ENCODE measurements around the gene OR2M2. TPM values are rescaled to one million over a fixed set of nuclear protein-coding genes. Genes with fewer than 3 reads are reported as not detected.

OR2M2 gene
- total RNA-seq, 6 experiments from 2014 or later: not detected

GRCh38 chr1:248164031-248164430, 10.6 kb upstream of the OR2M2 start:
- DNase-seq (no peak), ATAC-seq (no peak)
- Histone ChIP-seq H3K36me3 (no peaks in the 10 kb centered on the region), H3K9me3 (no peaks in the 10 kb centered on the region), H3K4me3 (no peak overlapping the region), H3K27me3 (no peaks in the 10 kb centered on the region), H3K27ac (no peak overlapping the region), H3K4me1 (no peaks in the 10 kb centered on the region)
- 55% methylated on average over 3 of the region's 12 CpGs for WGBS (ENCODE audit: insufficient coverage, low coverage, low lambda C conversion rate, missing lambda C conversion rate)
- intact Hi-C loops (cut with DNase I): no loop called here
- no peak for TF ChIP-seq POLR2A (IDR thresholded peaks at IDR 0.05)
- TF ChIP-seq, protein P1, sequence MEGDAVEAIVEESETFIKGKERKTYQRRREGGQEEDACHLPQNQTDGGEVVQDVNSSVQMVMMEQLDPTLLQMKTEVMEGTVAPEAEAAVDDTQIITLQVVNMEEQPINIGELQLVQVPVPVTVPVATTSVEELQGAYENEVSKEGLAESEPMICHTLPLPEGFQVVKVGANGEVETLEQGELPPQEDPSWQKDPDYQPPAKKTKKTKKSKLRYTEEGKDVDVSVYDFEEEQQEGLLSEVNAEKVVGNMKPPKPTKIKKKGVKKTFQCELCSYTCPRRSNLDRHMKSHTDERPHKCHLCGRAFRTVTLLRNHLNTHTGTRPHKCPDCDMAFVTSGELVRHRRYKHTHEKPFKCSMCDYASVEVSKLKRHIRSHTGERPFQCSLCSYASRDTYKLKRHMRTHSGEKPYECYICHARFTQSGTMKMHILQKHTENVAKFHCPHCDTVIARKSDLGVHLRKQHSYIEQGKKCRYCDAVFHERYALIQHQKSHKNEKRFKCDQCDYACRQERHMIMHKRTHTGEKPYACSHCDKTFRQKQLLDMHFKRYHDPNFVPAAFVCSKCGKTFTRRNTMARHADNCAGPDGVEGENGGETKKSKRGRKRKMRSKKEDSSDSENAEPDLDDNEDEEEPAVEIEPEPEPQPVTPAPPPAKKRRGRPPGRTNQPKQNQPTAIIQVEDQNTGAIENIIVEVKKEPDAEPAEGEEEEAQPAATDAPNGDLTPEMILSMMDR (IDR thresholded peaks at IDR 0.05): no peak

GRCh38 chr1:248165186-248165585, 9.4 kb upstream of the OR2M2 start:
- H3K27me3 ChIP-seq: no peaks in the 10 kb centered on the region
- no peak overlapping the region for H3K4me3 ChIP-seq
- WGBS (ENCODE audit: insufficient coverage, low coverage, low lambda C conversion rate, missing lambda C conversion rate): 20% methylated on average over 1 of the region's 14 CpGs
- TF ChIP-seq, protein P1 (IDR thresholded peaks at IDR 0.05): no peak
- TF ChIP-seq POLR2A (IDR thresholded peaks at IDR 0.05): no peak
- no peak overlapping the region for H3K27ac ChIP-seq
- ATAC-seq: no peak
- no peaks in the 10 kb centered on the region for H3K4me1 ChIP-seq
- DNase-seq: no peak
- no peaks in the 10 kb centered on the region for H3K9me3 ChIP-seq
- no peaks in the 10 kb centered on the region for H3K36me3 ChIP-seq
- intact Hi-C loops (cut with DNase I): no loop called here

- Histone ChIP-seq H3K27ac (no peak overlapping the region), H3K27me3 (no peaks in the 10 kb centered on the region), H3K4me1 (no peaks in the 10 kb centered on the region), H3K36me3 (no peaks in the 10 kb centered on the region), H3K4me3 (no peak overlapping the region), H3K9me3 (no peaks in the 10 kb centered on the region)
- TF ChIP-seq, protein P1 (IDR thresholded peaks at IDR 0.05): no peak
- TF ChIP-seq POLR2A (IDR thresholded peaks at IDR 0.05): no peak
- 45% methylated on average over 7 of the region's 7 CpGs for WGBS (ENCODE audit: insufficient coverage, low coverage, low lambda C conversion rate, missing lambda C conversion rate)
- intact Hi-C loops (cut with DNase I): no loop called here
- ATAC-seq (no peak), DNase-seq (no peak)
These were observed 9.4 kb downstream of the OR2M2 start for GRCh38 chr1:248183996-248184395.

GRCh38 chr1:248187363-248187762, 12.7 kb downstream of the OR2M2 start:
- no peak overlapping the region for H3K27ac ChIP-seq
- H3K4me3 ChIP-seq: no peak overlapping the region
- TF ChIP-seq POLR2A (IDR thresholded peaks at IDR 0.05): no peak
- TF ChIP-seq, protein P1 (IDR thresholded peaks at IDR 0.05): no peak
- H3K9me3 ChIP-seq: no peaks in the 10 kb centered on the region
- WGBS (ENCODE audit: insufficient coverage, low coverage, low lambda C conversion rate, missing lambda C conversion rate): 18% methylated on average over 2 of the region's 3 CpGs
- intact Hi-C loops (cut with DNase I): no loop called here
- H3K36me3 ChIP-seq: no peaks in the 10 kb centered on the region
- H3K27me3 ChIP-seq: no peaks in the 10 kb centered on the region
- no peaks in the 10 kb centered on the region for H3K4me1 ChIP-seq
- ATAC-seq (no peak), DNase-seq (no peak)

- Histone ChIP-seq H3K27me3 (no peaks in the 10 kb centered on the region), H3K4me3 (no peak overlapping the region), H3K4me1 (no peaks in the 10 kb centered on the region), H3K36me3 (no peaks in the 10 kb centered on the region), H3K27ac (no peak overlapping the region), H3K9me3 (no peaks in the 10 kb centered on the region)
- WGBS (ENCODE audit: insufficient coverage, low coverage, low lambda C conversion rate, missing lambda C conversion rate): 31% methylated on average over 7 of the region's 11 CpGs
- DNase-seq: no peak
- ATAC-seq: no peak
- intact Hi-C loops (cut with DNase I): no loop called here
- no peak for TF ChIP-seq POLR2A (IDR thresholded peaks at IDR 0.05)
- TF ChIP-seq, protein P1 (IDR thresholded peaks at IDR 0.05): no peak
These were observed 14.4 kb downstream of the OR2M2 start for GRCh38 chr1:248189026-248189425.

All from right lobe of liver (tissue), 6 donors.